ENCODE data around the gene PTPRD. TPM values are rescaled to one million over a fixed set of nuclear protein-coding genes. Genes with fewer than 3 reads are reported as not detected.

Gene PTPRD
- total RNA-seq, 1 experiment from 2014 or later = not detected

GRCh38 chr9:10436756-10437155 lies 176.0 kb downstream of the PTPRD start:
- Mint-ChIP-seq H3K4me1 (ENCODE audit: insufficient read depth, unreplicated experiment) (no peaks in the 10 kb centered on the region), H3K27ac (ENCODE audit: low read depth, unreplicated experiment) (no peak overlapping the region), H3K4me3 (ENCODE audit: unreplicated experiment) (no peak overlapping the region), H3K36me3 (ENCODE audit: insufficient read depth, unreplicated experiment) (no peaks in the 10 kb centered on the region), H3K27me3 (ENCODE audit: insufficient read depth, unreplicated experiment) (peaks cover 97% of the 10 kb centered on the region), H3K9me3 (ENCODE audit: unreplicated experiment) (no peaks in the 10 kb centered on the region)
- CTCF ChIA-PET = interaction anchor here (1.1 kb wide), 2 partner anchors 10 kb away, joined by 3 read pairs; no protein-coding TSS in a partner anchor
- intact Hi-C loops (cut with micrococcal nuclease) = no loop called here
- POLR2A ChIA-PET = no interaction called here
- TF ChIP-seq CTCF (IDR thresholded peaks at IDR 0.05; ENCODE audit: unreplicated experiment) = no peak
- DNase-seq (ENCODE audit: unreplicated experiment) = no peak
- BruUV-seq (replicated peaks) = no TSS peak

GRCh38 chr9:10434412-10434811 lies 178.4 kb downstream of the PTPRD start:
- H3K36me3 Mint-ChIP-seq (ENCODE audit: insufficient read depth, unreplicated experiment) = no peaks in the 10 kb centered on the region
- H3K9me3 Mint-ChIP-seq (ENCODE audit: unreplicated experiment) = no peaks in the 10 kb centered on the region
- peaks cover 78% of the 10 kb centered on the region for H3K27me3 Mint-ChIP-seq (ENCODE audit: insufficient read depth, unreplicated experiment)
- ChIA-PET CTCF (no interaction called here), POLR2A (no interaction called here)
- DNase-seq (ENCODE audit: unreplicated experiment) = no peak
- H3K4me3 Mint-ChIP-seq (ENCODE audit: unreplicated experiment) = no peak overlapping the region
- H3K4me1 Mint-ChIP-seq (ENCODE audit: insufficient read depth, unreplicated experiment) = no peaks in the 10 kb centered on the region
- BruUV-seq (replicated peaks) = no TSS peak
- no peak overlapping the region for H3K27ac Mint-ChIP-seq (ENCODE audit: low read depth, unreplicated experiment)
- intact Hi-C loops (cut with micrococcal nuclease) = no loop called here
- no peak for TF ChIP-seq CTCF (IDR thresholded peaks at IDR 0.05; ENCODE audit: unreplicated experiment)

GRCh38 chr9:10411272-10411671 lies 201.5 kb downstream of the PTPRD start:
- Mint-ChIP-seq H3K27me3 (ENCODE audit: insufficient read depth, unreplicated experiment) (peaks cover 68% of the 10 kb centered on the region), H3K4me3 (ENCODE audit: unreplicated experiment) (no peak overlapping the region), H3K9me3 (ENCODE audit: unreplicated experiment) (no peaks in the 10 kb centered on the region), H3K36me3 (ENCODE audit: insufficient read depth, unreplicated experiment) (no peaks in the 10 kb centered on the region), H3K27ac (ENCODE audit: low read depth, unreplicated experiment) (no peak overlapping the region), H3K4me1 (ENCODE audit: insufficient read depth, unreplicated experiment) (no peaks in the 10 kb centered on the region)
- intact Hi-C loops (cut with micrococcal nuclease) = no loop called here
- no peak for TF ChIP-seq CTCF (IDR thresholded peaks at IDR 0.05; ENCODE audit: unreplicated experiment)
- no peak for DNase-seq (ENCODE audit: unreplicated experiment)
- no TSS peak for BruUV-seq (replicated peaks)
- ChIA-PET POLR2A (no interaction called here), CTCF (no interaction called here)

DNA sequence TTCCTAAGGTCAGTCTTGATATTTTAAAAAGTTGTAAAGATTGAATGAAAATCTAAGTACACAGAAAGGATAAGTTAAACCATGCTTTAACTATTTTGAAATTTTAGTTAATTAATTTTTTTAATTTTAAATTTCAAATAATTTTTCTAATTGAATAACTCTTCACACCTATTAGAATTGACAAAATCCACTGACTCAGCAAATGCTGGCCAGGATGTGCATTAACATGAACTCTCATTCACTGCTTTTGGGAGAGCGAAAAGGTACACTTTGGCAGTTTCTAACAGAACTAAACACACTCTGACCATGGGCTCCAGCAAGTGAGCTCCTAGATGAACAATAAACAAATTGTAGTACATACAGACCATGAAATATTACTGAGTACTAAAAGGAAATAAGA lies 209.5 kb downstream of the PTPRD start:
- intact Hi-C loops (cut with micrococcal nuclease) = no loop called here
- H3K4me3 Mint-ChIP-seq (ENCODE audit: unreplicated experiment) = no peak overlapping the region
- no peaks in the 10 kb centered on the region for H3K4me1 Mint-ChIP-seq (ENCODE audit: insufficient read depth, unreplicated experiment)
- no peaks in the 10 kb centered on the region for H3K9me3 Mint-ChIP-seq (ENCODE audit: unreplicated experiment)
- ChIA-PET POLR2A (no interaction called here), CTCF (no interaction called here)
- no peaks in the 10 kb centered on the region for H3K36me3 Mint-ChIP-seq (ENCODE audit: insufficient read depth, unreplicated experiment)
- TF ChIP-seq CTCF (IDR thresholded peaks at IDR 0.05; ENCODE audit: unreplicated experiment) = no peak
- H3K27ac Mint-ChIP-seq (ENCODE audit: low read depth, unreplicated experiment) = no peak overlapping the region
- peaks cover 74% of the 10 kb centered on the region for H3K27me3 Mint-ChIP-seq (ENCODE audit: insufficient read depth, unreplicated experiment)
- DNase-seq (ENCODE audit: unreplicated experiment) = no peak
- BruUV-seq (replicated peaks) = no TSS peak
